Stimulated activated CD4-positive, alpha-beta T cell treated with anti-CD3 and anti-CD28 coated beads, TNF-alpha, amount 100 ng/mL, for 4 hours (primary cell): ENCODE measurements around the gene CTDSPL.
"Not testable (repeated sequence)": the region's sequence is repeated elsewhere in the genome, so short reads cannot be mapped to it uniquely, and the experiment has no call there.

Source experiments
- DNase-seq, 3 experiments: peaks; one replicate each; pipeline ENCODE4 v3.0.0-alpha.2; 2020; ENCODE audit warnings: low read depth in 3 of 3

The CTDSPL gene

DNA sequence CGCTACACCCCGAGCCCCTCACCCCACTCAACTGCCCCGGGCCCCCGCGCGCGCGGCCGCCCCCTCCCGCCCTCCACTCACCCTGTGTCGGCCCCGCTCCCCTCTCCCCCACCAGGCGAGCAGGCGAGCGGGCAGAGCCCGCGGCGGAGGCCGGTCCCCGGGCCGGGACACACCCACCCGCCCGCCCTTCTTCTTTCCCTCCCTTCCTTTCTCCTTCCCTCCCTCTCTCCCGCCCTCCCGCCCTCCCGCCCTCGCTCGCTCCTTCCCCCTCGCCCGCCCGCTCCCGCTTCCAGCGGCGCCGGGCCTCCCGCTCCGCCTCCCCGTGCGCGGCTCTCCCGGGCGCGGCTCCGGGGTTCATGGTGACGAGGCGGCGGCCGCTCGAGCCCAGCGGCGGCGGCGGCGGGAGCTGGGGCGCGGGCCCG, at the start of gene CTDSPL:
TSS of gene CTDSPL (plus strand) at position 261 of the 422 bp plus-strand sequence. CDS start 320 bp downstream, outside the sequence.
- DNase-seq, result no peak

GRCh38 chr3:37812499-37812896, 49.2 kb upstream of the CTDSPL start:
- DNase-seq, result no peak

DNA sequence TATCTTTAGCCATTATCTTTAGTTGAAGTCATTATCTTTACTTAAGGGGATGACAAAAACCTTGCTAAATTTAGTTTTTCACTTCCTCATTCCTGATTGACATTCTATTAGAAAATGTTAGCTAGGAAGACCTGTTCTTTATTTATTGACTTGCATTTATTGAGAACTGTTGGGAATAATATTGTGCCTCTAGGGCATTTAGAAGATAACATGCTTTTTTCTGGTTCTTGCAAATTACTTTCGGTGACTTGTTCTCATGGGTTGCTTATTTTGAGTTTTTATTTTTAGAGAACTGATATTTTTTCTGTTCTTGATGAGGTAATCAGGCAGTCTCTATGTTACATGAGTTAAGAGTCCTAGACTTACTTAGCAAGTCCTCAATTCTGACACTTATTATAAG, 48.3 kb upstream of the CTDSPL start:
- DNase-seq, result no peak

- no peak for DNase-seq
These were observed 47.1 kb upstream of the CTDSPL start for GRCh38 chr3:37814547-37814946.

GRCh38 chr3:37815156-37815555, 46.5 kb upstream of the CTDSPL start:
- DNase-seq, result not testable (repeated sequence)

DNA sequence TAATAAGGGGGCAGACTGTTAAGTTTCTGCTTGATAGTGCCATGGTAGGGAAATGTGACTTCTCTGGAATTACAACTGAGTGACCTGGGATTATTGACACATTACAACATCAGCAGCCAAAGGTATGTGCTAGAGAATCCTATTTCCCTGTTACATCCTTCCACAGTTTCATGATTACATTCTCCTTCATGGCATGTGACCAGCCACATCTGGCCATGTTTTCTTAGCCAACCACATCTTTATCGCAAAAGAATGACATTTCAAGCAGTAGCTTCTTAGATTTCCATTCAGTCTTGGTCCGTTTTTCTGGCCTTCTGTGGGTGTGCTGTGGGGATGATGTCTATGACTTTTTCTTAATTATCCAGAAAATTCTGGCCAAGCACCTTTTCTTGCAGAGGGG, 45.4 kb upstream of the CTDSPL start:
- DNase-seq, result no peak

DNA sequence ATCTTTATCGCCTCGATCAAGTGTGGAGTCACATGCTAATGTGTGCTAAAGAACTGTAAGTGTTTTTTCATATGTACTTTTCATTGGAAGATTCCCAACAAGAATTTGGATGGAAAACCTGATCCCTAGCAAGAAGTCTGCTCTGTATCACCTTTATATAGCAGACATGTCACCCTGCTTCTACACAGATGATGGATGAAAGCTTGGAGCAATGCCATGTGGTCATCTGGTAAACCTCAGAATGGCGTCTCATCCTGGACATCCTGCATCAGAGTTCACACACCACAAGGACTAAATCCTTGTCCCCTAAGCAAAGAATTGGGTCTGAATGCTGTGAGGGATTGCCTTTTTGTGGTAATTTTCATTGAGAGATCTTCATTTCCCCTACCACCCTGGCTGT, 42.1 kb upstream of the CTDSPL start:
- DNase-seq, result no peak

- DNase-seq, result no peak
These were observed 41.4 kb upstream of the CTDSPL start for GRCh38 chr3:37820286-37820685.

- no peak for DNase-seq
These were observed 38.5 kb upstream of the CTDSPL start for GRCh38 chr3:37823189-37823588.

- DNase-seq, result no peak
These were observed 37.4 kb upstream of the CTDSPL start for GRCh38 chr3:37824090-37824953.

DNA sequence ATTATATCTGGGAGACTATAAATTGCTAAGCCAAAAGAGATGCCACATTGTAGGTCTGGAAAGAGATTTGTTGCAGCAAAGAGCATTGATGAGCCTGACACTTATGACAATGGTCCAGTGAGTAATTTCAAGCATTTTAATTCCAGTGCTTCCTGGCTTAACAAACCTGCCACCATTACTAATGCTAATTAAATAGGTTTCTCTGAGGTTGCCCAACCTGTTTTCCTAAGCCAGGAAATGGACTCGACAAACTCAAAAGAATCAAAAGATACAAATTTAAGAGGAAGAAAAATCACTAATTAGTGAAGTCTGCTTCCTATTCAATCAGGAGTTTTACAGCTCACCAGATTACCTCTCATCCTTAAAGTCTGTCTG, 36.7 kb upstream of the CTDSPL start:
- no peak for DNase-seq

DNA sequence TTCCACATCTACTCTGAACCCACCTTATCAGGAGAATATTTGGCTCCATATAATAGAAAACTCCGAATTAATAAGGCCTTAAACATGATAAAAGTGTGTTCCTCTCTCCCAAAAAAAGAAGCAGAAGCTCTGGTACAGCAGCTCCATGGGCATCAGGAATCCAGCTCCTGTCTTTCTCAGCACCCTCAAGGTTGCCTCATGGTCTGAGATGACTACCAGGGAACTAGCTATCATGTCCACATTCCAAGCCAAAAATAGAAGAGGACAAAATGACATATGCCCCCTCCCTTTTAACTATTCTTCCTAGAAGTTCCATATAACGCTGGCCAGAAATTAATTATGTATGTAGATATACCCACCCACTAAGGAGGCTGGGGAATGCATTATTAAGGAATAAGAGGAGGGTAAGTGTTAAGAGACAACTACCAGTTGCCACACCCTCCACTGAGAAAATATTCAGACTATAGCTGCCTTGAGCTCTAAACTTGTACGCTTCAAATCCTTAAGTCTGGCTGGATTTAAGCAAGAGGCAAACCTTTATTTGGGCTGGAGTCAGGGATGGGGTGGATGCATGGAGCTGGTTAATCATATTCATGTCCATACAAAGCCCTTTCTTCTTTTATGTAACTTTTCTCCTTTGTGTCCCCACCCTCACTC, 35.8 kb upstream of the CTDSPL start:
- DNase-seq, result no peak

- DNase-seq, result no peak
These were observed 35.2 kb upstream of the CTDSPL start for GRCh38 chr3:37826502-37826901.

- no peak for DNase-seq
These were observed 34.7 kb upstream of the CTDSPL start for GRCh38 chr3:37826933-37827332.

- no peak for DNase-seq
These were observed 29.2 kb upstream of the CTDSPL start for GRCh38 chr3:37832480-37832879.

DNA sequence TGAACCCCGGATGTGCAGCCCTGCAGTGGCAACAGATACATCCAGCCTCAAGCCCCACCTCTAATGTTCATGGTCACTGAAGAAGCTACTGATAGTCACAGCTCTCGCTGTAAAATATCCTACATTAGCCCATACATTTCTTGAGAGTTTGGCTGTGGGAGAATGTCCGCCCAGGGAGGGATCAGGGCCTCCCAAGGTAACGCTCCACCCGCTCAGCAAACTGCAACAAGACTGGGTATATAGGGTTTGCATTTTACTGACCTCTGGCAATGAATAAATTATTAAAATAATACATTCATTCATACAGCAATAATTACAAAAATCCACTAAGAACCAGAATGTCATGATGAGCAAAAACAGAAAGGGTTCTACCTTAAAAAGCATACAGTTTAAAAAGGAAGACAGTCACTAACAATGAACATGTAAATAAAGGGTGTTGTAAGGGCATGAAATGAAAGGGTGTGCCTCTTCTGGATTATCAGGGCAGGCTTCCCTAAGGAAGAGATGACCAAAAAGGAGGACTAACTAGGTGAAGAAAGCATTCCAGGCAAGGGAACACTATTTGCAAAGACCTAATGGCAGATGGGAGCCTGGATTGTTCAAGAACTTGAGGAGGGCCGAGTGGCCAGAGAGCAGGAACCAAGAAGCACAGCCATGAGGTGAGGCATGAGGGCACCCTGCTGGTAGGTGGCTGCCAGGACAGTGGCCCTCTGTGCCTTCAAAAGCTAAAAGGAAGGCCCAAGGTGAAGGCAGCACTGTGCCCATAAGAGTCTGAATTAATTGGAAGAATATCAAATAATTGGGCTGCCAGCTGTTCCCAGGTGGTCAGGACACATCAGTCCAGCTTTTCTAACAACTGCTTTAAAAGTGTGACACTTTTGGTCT, 28.1 kb upstream of the CTDSPL start:
- no peak for DNase-seq

DNA sequence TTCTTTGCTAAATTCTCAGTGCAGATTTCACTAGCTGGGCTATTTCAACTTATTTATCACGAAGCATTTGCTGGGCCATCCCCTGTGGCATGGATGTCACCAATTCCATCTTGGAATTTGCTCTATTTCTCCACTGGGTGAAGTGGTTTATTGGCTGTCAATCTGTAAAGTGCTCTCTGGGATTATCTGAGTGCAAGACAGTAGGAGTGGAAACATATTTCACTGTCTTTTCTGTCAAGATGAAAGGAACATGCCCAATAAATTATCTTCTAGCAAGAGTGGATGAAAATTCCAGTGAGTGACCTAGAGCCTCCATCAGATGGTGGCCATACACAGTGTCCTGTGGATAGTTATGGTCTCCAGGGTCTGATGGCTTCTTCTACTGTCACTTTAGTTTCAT, 25.1 kb upstream of the CTDSPL start:
- no peak for DNase-seq

GRCh38 chr3:37847689-37848088, 14.0 kb upstream of the CTDSPL start:
- no peak for DNase-seq

GRCh38 chr3:37849146-37849923, 12.3 kb upstream of the CTDSPL start:
- DNase-seq, result no peak

DNA sequence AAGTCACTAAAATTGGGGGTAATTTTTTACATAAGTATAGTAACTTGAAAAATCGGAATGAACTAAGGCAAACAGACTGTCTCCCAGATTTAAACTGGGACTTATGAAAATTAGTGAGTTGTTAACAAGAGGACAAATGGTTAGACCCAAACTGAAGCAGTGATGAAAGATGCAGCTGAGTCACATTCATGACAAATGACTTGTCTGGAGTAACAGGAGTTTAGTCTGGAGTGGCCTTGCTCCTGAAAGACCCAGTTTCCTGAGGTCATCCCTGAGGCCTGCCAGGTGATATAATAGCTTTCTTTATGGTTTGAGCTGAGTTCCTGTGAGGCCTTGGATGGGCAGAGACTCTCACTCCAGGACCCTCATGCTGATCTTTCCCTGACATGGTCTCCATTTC, 9.6 kb upstream of the CTDSPL start:
- no peak for DNase-seq

DNA sequence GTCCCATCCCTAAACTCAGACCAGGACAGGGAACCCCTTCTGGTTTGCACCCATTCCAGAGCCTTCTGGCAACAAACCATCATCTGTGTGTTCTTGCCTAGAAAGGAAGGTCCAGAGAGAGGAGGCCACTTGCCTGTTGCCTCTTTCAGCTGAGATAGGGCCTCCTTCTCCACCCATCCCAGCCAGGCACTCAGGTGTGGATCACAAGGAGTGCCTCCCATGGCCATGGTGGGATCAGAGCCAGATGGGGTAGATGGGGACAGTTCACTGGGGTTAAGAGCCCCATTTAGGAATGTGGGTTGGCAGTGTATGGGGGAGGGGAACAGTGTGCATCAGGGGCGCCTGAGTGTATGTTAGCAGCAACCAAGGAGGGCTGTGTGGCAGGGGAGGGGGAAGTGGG, 8.9 kb upstream of the CTDSPL start:
- no peak for DNase-seq
